GOT3 (cell line): ENCODE data around the gene MARCHF10.

Experiments used
- DNase-seq: peaks from one replicate; lab custom pipeline; 2025; ENCODE audit warnings: mixed read lengths; lab: John Stamatoyannopoulos, UW

The MARCHF10 gene

GRCh38 chr17:62676952-62677596 lies 131.0 kb downstream of the MARCHF10 start:
- no peak for DNase-seq

GRCh38 chr17:62676231-62676943 lies 131.7 kb downstream of the MARCHF10 start:
- no peak for DNase-seq

- DNase-seq: no peak
Observed at GRCh38 chr17:62675701-62676100, 132.4 kb downstream of the MARCHF10 start.

DNA sequence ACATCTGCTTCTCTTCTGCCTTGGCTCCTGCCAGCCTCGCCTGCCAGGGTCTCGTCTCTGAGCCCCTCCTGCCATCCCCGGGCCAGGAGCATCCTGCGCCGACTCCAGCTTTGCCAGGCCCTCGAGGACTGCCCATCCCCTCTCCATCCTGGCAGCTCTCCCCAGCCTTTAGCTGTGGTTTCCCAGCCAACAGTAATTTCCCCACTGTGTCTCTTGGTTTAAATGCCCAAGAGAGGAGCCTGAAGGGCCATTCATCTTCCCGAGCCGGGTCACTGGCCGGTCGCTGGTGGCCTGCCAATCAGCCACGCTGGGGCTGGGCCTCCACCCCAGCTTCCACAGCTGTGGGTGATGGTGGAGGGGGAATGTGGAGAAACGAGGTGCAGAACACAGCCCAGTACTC lies 132.9 kb downstream of the MARCHF10 start:
- DNase-seq: no peak

- DNase-seq: no peak
Observed at GRCh38 chr17:62674841-62675240, 133.3 kb downstream of the MARCHF10 start.

GRCh38 chr17:62674363-62674739 lies 133.8 kb downstream of the MARCHF10 start:
- no peak for DNase-seq

GRCh38 chr17:62673614-62674362 lies 134.3 kb downstream of the MARCHF10 start:
- no peak for DNase-seq

DNA sequence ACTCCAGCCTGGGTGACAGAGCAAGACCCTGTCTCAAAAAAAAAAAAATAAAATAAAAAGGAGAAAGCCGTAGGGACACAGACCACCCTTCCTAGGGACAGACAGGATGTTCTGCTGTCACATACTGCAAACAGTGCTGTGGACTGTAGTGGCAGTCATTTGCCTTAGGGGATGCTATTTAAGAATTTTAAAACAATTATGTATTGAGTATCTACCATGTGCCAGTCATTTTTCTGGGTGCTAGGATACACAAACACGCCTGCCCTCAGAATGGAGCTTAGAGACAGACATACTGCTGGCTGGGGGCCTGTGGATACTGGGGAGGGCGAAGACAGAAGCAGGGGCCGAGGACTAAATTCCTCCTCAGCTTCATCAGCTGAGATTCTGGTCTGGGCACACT lies 135.2 kb downstream of the MARCHF10 start:
- DNase-seq: no peak

GRCh38 chr17:62671553-62671952 lies 136.6 kb downstream of the MARCHF10 start:
- no peak for DNase-seq

DNA sequence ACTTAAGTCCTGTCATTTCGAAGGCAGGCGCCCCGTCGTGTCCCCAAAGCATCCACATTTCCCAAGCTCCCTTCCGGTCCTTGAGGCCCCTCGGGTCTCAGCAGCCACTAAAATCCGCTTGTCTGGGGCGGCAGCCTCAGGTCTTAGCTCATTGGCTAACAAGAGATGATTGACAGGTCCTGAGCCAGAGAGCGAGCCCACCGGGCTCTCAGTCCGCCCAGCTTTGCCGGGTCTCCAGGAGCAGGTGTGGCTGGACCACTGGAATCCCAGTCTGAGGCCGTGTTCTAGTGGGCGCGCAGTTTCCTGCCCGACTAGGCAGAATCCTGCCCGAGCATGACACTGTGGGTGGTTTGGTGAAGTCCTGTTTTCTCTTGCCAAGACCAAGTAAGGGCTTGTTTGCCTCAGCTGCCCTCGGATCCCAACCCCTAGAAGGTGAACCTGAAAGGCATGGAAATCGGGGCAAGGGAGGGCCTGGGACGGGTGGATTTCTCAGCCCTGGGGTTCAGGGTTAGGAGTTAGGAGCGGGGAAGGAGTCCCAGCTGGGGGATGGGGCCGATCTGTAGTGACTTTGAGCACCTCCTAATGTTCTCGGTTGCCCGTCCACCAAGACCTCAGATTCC lies 137.8 kb downstream of the MARCHF10 start:
- DNase-seq: no peak

DNA sequence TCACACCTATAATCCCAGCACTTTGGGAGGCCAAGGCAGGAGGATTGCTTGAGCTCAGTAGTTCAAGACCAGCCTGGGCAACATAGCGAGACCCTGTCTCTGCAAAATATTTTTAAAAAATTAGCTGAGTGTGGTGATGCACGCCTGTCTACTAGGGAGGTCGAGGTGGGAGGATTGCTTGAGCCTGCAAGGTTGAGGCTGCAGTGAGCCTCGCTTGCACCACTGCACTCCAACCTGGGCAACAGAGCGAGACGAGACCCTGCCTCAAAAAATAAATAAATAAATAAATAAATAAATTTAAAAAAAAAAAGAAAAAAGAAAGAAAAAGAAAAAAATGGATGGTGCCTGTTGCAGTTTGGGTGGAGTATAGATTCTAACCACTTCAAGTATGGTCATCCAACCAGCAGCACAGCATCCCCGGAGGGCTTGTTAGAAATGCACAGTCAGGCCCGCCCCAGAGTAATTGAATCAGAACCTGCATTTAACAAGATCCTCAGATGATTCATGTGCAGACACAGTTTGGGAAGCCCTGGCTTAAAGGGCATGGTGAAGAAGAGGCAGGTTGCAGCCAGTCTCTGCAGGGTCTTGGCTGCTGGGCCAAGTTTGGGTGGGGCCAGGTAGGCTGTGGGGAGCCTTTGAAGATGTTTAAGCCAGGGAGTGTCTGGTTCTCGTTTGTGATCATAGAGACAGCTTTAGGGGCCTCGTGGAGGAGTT lies 139.9 kb downstream of the MARCHF10 start:
- DNase-seq: no peak

DNA sequence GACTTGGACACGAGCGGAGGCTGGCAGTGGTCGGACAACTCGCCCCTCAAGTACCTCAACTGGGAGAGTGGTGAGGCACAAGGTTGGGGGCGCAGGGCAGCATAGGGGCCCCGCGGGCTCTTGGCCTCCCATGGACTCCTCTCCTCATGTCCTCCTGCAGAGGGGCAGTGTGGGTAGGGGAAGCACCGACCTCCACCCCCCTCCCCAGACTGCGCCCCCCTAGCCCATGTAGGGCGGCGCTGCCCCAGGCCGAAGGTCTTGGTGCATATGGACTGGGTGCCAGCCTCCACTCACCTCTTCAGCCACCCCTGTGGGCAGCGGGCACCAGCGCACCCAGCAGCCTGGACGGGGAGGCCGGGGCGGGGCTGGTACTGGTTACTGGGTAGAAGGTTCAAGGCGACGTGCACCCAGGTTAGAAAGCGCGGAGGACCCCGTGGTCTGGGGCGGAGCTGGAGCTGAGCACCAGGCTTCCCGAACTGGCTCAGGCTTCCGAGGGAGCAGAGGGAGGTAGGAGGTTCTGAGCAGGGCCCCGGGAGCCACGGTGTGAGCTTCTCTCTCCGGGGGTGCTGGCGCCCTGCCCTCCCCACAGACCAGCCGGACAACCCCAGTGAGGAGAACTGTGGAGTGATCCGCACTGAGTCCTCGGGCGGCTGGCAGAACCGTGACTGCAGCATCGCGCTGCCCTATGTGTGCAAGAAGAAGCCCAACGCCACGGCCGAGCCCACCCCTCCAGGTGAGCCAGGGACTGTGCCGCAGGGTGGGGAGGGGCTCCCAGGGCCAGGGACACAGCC lies 141.1 kb downstream of the MARCHF10 start:
- DNase-seq: no peak

DNA sequence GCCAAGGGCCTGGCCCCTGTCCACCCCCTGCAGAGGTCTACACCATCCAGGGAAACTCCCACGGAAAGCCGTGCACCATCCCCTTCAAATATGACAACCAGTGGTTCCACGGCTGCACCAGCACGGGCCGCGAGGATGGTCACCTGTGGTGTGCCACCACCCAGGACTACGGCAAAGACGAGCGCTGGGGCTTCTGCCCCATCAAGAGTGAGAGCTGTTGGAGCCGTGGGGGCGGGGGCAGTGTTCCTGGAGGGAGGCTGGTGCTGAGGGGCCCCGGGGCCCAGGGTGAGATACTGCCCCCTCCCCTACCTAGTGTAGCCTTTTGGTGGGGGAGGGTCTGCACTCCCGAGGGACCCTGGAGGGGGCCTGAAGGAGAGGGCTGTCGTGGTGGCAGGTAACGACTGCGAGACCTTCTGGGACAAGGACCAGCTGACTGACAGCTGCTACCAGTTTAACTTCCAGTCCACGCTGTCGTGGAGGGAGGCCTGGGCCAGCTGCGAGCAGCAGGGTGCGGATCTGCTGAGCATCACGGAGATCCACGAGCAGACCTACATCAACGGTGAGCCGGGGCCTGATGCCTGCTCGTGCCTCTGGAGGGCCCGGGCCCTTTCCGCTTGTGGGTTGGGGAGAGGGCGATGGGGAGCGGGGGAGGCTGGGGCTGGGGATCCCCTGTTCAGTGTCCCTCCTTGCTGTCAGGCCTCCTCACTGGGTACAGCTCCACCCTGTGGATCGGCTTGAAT lies 141.9 kb downstream of the MARCHF10 start:
- no peak for DNase-seq

DNA sequence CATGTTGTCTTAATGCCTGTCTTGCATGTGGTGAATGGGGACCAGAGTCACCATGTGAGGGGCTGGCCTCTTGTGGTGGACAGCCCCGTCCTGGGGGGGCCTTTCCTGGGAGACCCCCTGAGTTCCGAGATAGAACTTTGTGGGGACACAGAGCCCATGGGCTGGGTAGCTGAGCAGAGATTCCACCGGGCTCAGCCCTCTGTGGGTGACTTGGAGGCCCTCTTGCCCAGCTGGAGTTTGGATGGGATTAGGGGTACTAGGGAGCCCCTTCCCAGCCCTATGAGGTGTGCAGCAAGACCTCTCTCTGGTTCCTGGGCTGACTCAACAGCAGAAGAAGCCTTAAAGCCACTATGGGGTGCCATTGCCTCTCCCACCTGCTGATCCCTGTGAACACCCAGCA lies 142.5 kb downstream of the MARCHF10 start:
- no peak for DNase-seq

- no peak for DNase-seq
Observed at GRCh38 chr17:62664336-62665120, 143.6 kb downstream of the MARCHF10 start.

GRCh38 chr17:62663304-62663703 lies 144.8 kb downstream of the MARCHF10 start:
- DNase-seq: no peak

GRCh38 chr17:62662855-62663254 lies 145.3 kb downstream of the MARCHF10 start:
- no peak for DNase-seq

DNA sequence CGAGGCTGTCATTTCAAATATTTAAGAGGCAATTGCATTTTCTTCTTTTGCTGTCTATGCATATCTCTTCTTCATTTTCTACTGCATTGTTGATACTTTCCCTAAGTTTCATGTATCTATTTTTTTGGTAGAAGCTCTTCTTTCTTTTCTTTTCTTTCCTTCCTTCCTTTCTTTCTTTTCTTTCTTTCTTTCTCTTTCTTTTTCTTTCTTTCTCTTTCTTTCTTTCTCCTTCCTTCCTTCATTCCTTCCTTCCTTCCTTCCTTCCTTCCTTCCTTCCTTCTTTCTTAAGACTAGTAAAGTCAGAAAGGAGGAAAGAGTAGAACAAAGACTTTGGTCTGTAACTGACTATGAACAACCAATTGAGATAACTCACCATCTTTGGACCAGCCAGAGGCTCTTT lies 146.8 kb downstream of the MARCHF10 start:
- DNase-seq: no peak

DNA sequence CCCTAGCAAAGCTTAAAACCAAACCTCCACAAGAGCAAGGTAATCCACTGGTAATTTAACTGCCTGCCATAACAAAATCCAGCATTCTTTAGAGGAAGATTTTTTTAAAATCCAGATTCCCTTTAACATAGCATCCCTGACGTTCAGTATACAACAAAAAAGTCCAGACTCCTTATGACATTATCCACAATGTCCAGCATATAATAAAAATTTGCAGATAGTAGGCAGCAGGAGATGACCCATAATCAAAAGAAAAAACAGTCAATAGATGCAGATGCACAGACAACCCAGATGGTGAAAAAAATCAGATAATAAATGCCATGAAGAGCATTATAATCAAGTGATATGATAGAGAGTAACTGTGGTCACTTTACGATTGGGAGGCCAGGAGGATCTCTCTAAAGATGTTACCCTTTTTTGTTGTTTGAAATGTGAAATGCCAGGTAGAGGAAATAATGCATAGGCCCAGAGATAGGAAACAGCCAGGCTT lies 147.4 kb downstream of the MARCHF10 start:
- no peak for DNase-seq
